Muscle layer of duodenum (tissue), 2 donors: ENCODE measurements around the gene OR14J1.
"Not testable (repeated sequence)": the region's sequence is repeated elsewhere in the genome, so short reads cannot be mapped to it uniquely, and the experiment has no call there.

Source experiments
- H3K27ac ChIP-seq: one replicate; pipeline ENCODE4 v1.7.0; 2013; ENCODE audit warnings: mild to moderate bottlenecking, low read length
- H3K27me3 ChIP-seq: one replicate; pipeline ENCODE4 v1.7.0; 2013; ENCODE audit warnings: low read depth, mild to moderate bottlenecking, control low read depth, low read length
- H3K36me3 ChIP-seq, 2 donors: one replicate each; pipeline ENCODE4 v1.7.0; 2013; ENCODE audit warnings: low read length in 2 of 2, control low read depth in 1 of 2, mild to moderate bottlenecking in 1 of 2; ENCODE audit not compliant: insufficient read depth in 2 of 2, control insufficient read depth in 1 of 2
- H3K4me1 ChIP-seq, 2 donors: one replicate each; pipeline ENCODE4 v1.7.0; 2013; ENCODE audit warnings: low read length in 2 of 2, mild to moderate bottlenecking in 2 of 2, control low read depth in 1 of 2, moderate library complexity in 1 of 2; ENCODE audit not compliant: insufficient read depth in 2 of 2, control insufficient read depth in 1 of 2
- H3K4me3 ChIP-seq, 2 donors: one replicate each; pipeline ENCODE4 v1.7.0; 2013; ENCODE audit warnings: low read length in 2 of 2, low read depth in 1 of 2, mild to moderate bottlenecking in 1 of 2
- H3K9me3 ChIP-seq, 2 donors: one replicate each; pipeline ENCODE4 v1.7.0; 2013; ENCODE audit warnings: low read length in 2 of 2, control low read depth in 1 of 2, mild to moderate bottlenecking in 1 of 2; ENCODE audit not compliant: control insufficient read depth in 1 of 2
- donor health status: healthy.

Gene OR14J1

DNA sequence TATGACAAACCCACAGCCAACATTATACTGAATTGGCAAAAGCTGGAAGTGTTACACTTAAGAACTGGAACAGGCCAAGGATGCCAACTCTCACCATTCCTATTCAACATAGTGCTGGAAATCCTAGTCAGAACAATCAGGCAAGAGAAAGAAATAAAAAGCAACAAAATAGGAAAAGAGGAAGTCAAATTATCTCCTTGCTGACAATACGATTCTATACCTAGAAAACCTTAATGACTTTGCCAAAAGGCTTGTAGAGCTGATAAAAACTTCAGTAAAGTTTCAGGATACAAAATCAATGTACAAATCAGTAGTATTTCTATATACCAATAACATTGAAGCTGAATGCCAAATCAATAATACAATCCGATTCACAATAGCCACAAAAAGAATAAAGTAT, 34.8 kb downstream of the OR14J1 start:
- no peaks in the 10 kb centered on the region for H3K4me1 ChIP-seq
- no peaks in the 10 kb centered on the region for H3K27me3 ChIP-seq
- H3K4me3 ChIP-seq: no peak overlapping the region
- no peaks in the 10 kb centered on the region for H3K36me3 ChIP-seq
- H3K27ac ChIP-seq: no peak overlapping the region
- no peaks in the 10 kb centered on the region for H3K9me3 ChIP-seq

GRCh38 chr6:29345380-29345779, 43.9 kb downstream of the OR14J1 start:
- Histone ChIP-seq H3K36me3 (no peaks in the 10 kb centered on the region), H3K27ac (no peak overlapping the region), H3K4me1 (no peaks in the 10 kb centered on the region), H3K4me3 (no peak overlapping the region), H3K9me3 (peaks cover 0 to 3% of the 10 kb centered on the region in 2 donors), H3K27me3 (no peaks in the 10 kb centered on the region)

- not testable (repeated sequence) for H3K4me3 ChIP-seq, H3K36me3 ChIP-seq, H3K27me3 ChIP-seq, H3K4me1 ChIP-seq, H3K27ac ChIP-seq, H3K9me3 ChIP-seq
Measured at GRCh38 chr6:29349348-29349747, 47.8 kb downstream of the OR14J1 start.

DNA sequence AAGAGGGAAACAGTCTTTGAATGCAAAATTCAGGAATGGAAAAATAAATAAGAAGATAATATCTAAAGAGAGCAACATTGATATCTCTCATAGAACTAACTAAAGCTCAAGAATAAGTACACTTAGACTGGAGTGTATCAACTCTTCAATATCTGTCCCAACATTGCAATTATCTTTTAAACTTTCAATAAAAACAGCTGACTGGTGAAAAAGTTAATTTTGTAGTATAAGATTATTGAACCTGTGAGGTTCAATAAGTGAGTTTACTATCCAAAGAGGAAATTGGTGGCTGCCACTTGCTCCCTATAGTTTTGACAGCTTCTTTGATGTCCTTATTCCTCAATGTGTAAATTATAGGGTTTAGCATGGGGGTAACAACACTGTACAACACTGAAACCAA, 53.5 kb downstream of the OR14J1 start:
- Histone ChIP-seq H3K9me3 (peaks cover 0 to 6% of the 10 kb centered on the region in 2 donors), H3K27ac (no peak overlapping the region), H3K4me1 (no peaks in the 10 kb centered on the region), H3K4me3 (no peak overlapping the region), H3K36me3 (no peaks in the 10 kb centered on the region), H3K27me3 (no peaks in the 10 kb centered on the region)

DNA sequence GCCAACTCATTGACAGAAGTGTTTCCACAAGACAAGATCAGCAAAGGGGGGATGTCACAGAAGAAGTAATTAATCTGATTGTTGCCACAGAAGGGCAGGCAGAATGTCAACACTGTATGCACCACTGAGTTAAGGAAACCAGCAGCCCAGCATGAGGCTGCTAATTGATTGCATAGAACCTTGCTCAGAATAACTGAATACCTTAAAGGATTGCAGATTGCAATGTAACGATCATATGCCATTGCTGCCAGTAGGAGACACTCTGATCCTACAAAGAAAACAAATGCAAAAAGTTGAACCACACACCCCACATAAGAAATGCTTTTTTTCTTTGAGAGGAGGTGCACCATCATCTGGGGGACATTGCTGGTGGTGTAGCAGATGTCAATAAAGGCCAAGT, 54.1 kb downstream of the OR14J1 start:
- no peaks in the 10 kb centered on the region for H3K36me3 ChIP-seq
- no peak overlapping the region for H3K27ac ChIP-seq
- H3K4me3 ChIP-seq: no peak overlapping the region
- H3K4me1 ChIP-seq: no peaks in the 10 kb centered on the region
- peaks cover 0 to 6% of the 10 kb centered on the region in 2 donors for H3K9me3 ChIP-seq
- no peaks in the 10 kb centered on the region for H3K27me3 ChIP-seq
